ENCODE results near the gene LRRC37B. TPM values are rescaled to one million over a fixed set of nuclear protein-coding genes. Genes with fewer than 3 reads are reported as not detected.
"Not testable (repeated sequence)": the region's sequence is repeated elsewhere in the genome, so short reads cannot be mapped to it uniquely, and the experiment has no call there.

Gene LRRC37B
- 4.8 TPM for total RNA-seq
- long read RNA-seq, partial matches to known transcripts: 0 of 3 reads
- long read RNA-seq, other reads (novel, unspliced or antisense): 2 of 3 reads

GRCh38 chr17:32006957-32007462 is at the start of gene LRRC37B:
Gene LRRC37B (plus strand): TSS chr17:32007383. CDS start chr17:32021393, 14,010 bp downstream.
- peak; percentile 94 for DNase-seq
- intact Hi-C loops (cut with micrococcal nuclease): no loop called here
- peak; percentile 99 for ATAC-seq

DNA sequence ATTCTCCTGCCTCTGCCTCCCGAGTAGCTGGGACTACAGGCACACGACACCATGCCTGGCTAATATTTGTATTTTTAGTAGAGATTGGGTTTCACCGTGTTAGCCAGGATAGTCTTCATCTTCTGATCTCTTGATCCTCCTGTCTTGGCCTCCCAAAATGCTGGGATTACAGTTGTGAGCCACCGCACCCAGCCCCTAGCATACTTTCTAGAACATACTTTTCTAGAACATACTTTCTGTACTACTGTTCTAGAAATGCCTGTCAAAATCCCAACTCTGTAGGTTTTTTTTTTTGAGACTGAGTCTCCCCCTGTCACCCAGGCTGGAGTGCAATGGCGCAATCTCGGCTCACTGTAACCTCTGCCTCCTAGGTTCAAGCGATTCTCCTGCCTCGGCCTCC is 43.1 kb upstream of the LRRC37B start:
- not testable (repeated sequence) for ATAC-seq

GRCh38 chr17:31967648-31968047 is 39.5 kb upstream of the LRRC37B start:
- no peak for DNase-seq
- intact Hi-C loops (cut with micrococcal nuclease): no loop called here
- ATAC-seq: no peak

More for the DNA sequence above, 43.1 kb upstream of the LRRC37B start:
- intact Hi-C loops (cut with micrococcal nuclease); DNase-seq: not testable (repeated sequence)

DNA sequence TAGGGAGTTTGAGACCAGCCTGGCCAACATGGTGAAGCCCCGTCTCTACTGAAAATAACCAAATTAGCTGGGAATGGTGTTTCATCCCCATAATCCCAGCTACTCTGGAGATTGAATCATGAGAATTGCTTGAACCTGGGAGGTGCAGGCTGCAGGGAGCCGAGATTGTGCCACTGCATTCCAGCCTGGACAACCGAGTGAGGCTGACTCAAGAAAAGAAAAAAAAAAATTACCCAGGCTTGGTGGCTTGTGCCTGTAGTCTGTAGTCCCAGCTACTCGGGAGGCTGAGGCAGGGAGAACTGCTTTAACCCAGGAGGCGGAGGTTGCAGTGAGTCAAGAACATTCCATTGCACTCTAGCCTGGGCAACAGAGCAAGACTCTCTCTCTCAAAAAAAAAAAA is 36.8 kb upstream of the LRRC37B start:
- intact Hi-C loops (cut with micrococcal nuclease); ATAC-seq; DNase-seq: not testable (repeated sequence)

- ATAC-seq; intact Hi-C loops (cut with micrococcal nuclease): not testable (repeated sequence)
These were observed 32.7 kb upstream of the LRRC37B start for GRCh38 chr17:31974269-31975071.

GRCh38 chr17:31975391-31975790 is 31.8 kb upstream of the LRRC37B start:
- DNase-seq; intact Hi-C loops (cut with micrococcal nuclease); ATAC-seq: not testable (repeated sequence)

More at GRCh38 chr17:31974269-31975071, 32.7 kb upstream of the LRRC37B start:
- DNase-seq: not testable (repeated sequence)

DNA sequence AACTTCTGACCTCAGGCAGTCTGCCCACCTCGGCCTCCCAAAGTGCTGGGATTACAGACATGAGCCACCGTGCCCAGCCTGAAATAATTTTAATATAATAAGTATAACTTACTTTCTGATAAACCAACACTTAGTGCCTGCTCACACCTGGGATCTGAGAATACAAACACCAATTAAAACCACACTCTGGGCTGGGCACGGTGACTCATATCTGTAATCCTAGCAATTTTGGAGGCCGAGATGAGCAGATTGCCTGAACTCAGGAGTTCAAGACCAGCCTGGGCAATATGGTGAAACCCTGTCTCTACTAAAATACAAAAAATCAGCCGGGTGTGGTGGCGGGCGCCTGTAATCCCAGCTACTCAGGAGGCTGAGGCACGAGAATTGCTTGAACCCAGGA is 15.4 kb upstream of the LRRC37B start:
- ATAC-seq; intact Hi-C loops (cut with micrococcal nuclease); DNase-seq: not testable (repeated sequence)

GRCh38 chr17:31997005-31997404 is 10.2 kb upstream of the LRRC37B start:
- DNase-seq (no peak), ATAC-seq (no peak)
- intact Hi-C loops (cut with micrococcal nuclease): no loop called here

DNA sequence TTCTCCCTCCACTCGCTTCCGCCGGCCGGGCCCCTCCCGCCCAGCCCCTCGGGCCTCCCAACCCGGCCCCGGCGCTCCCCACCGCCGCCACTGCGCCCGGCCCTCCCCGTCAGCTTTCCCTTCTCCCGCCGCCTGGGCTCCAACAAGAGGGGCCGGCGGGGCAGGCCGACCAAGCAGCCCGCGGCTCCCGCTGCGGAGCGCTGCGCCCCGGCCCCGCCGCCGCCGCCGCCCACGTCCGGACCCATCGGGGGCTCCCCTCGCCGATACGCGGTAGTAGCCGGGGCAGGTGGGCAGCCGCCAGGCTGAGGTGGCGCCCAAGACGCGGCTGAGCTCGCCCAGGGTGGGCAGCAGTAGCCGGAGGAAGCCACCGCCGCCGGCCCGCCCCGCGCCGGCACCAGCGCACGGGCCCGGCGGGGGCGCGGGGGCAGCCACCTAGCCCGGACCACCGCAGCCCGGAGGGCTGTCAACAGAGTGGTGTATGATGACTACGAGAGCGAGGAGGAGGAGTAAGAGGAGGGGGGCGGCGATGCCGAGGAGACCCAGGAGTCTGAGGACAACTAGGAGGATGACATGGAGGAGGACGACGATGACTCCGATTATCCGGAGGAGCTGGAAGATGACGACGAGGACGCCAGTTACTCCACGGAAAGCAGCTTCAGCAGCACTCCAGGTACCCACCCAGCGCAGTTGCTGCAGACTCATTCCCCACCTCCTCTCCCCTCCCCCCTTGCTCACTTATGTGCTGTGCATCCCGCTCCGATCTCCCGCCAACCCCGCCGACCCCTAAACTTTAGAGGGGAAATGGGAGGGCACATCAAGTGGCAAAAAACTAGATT is 498 bp downstream of the LRRC37B start:
- intact Hi-C loops (cut with micrococcal nuclease): no loop called here
- DNase-seq (no peak), ATAC-seq (peak; percentile 81)

DNA sequence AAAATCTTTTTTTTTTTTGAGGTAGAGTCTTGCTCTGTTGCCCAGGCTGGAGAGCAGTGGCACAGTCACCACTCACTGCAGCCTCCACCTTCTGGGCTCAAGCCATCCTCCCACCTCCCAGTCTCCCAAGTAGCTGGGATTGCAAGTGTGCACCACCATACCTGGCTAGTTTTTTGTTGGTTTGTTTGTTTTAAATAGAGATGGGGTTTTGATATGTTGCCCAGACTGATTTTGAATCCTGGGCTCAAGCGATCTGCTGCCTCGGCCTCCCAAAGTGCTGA is 2.0 kb downstream of the LRRC37B start:
- ATAC-seq: no peak
- intact Hi-C loops (cut with micrococcal nuclease): no loop called here

DNA sequence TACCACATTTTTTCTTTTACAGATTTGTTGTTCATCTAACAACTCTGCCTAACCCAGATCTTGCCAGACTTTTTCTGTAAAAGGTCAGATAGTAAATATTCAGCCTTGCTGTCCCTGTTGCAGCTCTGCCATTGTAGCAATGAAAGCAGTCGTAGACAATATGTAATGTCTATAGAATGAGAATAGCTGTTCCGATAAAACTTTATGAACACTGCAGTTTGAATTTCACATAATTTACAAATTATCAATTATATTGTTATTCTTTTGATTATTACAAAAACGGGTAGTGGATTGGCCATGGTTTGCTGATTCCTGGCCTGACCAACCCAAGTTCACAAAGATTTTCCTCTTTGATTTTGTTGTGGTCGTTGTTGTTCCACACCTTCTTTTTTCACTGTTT is 2.9 kb downstream of the LRRC37B start:
- intact Hi-C loops (cut with micrococcal nuclease): no loop called here
- DNase-seq: no peak
- ATAC-seq: no peak

More for the DNA sequence above, 2.0 kb downstream of the LRRC37B start:
- DNase-seq: no peak

GRCh38 chr17:32015245-32016013 is 8.2 kb downstream of the LRRC37B start:
- DNase-seq (no peak), ATAC-seq (no peak)
- intact Hi-C loops (cut with micrococcal nuclease): no loop called here

DNA sequence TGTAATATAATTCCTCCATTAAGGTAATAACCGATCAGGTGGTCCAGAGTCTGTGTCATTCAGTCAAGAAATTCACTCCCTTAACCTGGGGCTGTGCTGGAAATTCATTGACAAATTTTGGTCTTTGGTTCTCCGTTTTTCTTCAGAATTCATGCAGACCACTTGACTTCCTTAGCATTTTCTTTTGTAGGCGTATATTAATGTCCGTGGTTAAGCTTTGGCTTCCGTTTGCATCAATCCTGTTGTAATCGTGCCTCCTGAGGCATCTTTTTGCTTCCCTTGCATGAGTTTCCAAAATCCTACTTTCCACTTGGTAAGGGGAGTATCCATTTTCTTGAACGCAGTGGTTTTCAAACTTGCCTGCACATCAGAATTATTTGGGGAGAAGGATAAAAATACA is 9.0 kb downstream of the LRRC37B start:
- ATAC-seq (no peak), DNase-seq (no peak)
- intact Hi-C loops (cut with micrococcal nuclease): no loop called here

DNA sequence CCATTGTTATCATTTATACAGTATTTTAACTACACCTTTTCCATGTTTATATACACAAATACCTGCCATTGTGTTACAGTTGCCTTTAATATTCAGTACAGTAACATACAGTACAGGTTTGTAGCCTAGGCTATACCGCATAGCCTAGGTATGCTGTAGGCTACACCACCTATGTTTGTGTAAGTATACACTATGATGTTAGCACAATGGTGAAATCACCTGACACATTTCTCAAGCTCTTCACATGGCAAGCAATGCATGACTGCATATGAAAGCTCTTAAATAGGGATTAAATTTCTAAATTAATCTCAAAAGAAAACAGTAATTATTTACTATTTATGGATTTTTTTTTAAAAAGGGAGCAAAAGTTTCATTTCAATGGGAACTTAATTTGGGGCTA is 12.0 kb downstream of the LRRC37B start:
- no peak for ATAC-seq
- intact Hi-C loops (cut with micrococcal nuclease): no loop called here

DNA sequence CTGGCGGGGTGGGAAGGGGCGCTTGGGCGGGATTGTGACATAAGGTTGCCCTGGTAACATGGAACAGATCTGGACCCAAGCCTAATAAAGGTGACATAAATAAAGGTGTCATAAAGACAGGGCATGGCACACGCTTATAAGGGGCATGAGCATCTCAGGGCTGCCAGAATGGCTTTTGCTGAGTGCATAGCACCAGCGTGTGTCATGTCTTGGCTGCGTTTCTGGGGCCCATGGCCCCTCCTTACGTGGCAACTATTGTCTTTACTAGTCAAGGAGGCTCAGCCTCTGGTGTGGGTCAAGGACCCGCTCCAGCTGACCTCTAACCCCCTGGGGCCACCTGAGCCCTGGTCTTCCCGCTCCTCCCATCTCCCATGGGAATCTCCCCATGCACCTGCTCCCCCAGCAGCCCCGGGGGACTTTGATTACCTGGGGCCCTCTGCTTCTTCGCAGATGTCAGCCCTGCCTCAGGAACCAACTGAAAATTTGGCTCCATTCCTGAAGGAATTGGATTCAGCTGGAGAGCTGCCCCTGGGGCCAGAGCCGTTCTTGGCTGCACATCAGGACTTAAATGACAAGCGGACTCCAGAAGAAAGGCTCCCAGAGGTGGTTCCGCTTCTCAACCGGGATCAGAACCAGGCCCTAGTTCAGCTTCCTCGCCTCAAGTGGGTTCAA is 13.9 kb downstream of the LRRC37B start:
- intact Hi-C loops (cut with micrococcal nuclease): no loop called here
- ATAC-seq (no peak), DNase-seq (no peak)

More for the DNA sequence above, 12.0 kb downstream of the LRRC37B start:
- DNase-seq: no peak

DNA sequence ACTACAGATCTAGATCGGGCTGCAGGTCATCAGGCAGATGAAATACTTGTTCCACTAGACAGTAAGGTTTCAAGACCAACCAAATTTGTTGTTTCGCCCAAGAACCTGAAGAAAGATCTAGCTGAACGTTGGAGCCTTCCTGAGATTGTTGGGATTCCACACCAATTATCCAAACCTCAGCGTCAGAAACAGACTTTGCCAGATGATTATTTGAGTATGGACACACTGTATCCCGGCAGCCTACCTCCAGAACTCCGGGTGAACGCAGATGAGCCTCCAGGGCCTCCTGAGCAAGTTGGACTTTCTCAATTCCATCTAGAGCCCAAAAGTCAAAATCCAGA is 14.4 kb downstream of the LRRC37B start:
- intact Hi-C loops (cut with micrococcal nuclease): no loop called here
- DNase-seq: no peak
- no peak for ATAC-seq

GRCh38 chr17:32022554-32022953 is 15.4 kb downstream of the LRRC37B start:
- ATAC-seq; intact Hi-C loops (cut with micrococcal nuclease); DNase-seq: not testable (repeated sequence)

GRCh38 chr17:32027271-32027670 is 20.1 kb downstream of the LRRC37B start:
- DNase-seq; ATAC-seq; intact Hi-C loops (cut with micrococcal nuclease): not testable (repeated sequence)

- DNase-seq (no peak), ATAC-seq (no peak)
- intact Hi-C loops (cut with micrococcal nuclease): no loop called here
These were observed 26.0 kb downstream of the LRRC37B start for GRCh38 chr17:32033223-32033622.

Data from left ventricle myocardium superior (tissue), 1 donor.